ENCODE results near the gene PPP4C.

The PPP4C gene

DNA sequence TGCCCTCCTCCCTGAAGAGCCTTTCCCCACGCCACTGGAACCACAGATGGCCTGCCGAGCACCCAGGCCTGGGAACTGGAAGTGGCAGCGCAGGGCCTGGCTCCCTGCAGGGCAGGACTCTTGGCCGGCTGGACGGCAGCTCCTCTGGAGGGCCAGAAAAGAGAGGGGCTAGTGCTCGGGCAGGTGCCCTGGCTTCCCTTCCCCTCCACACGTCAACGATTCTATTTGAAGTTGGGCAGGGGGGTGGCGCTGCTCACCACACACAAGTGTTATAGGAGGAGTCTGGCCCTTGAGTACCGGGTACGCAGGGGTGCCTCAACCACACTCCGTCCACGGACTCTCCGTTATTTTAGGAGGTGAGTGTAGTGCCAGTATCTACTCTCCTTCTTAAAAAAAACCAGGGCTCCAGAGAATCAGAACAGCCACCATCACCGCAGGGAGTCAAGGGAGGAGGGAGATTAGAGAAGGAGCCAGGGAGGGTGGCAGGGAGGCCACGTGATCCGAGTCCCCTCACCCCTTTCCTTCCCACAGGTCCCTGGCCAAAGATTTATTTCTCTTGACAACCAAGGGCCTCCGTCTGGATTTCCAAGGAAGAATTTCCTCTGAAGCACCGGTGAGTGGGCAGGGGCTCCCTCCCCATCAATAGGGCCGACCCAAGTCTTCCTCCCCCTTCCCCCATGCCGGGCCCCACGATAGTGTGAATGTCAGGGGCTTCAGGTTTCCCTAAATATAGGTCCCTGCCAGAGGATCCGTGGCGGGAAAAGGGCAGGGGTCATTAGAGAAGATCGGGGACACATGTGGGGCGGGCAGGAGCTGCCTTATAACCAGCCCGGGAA is 11.7 kb upstream of the PPP4C start:
- ChIA-PET CTCF (interaction anchor here (0.9 to 3.2 kb wide), 8 partner anchors 9 to 373 kb away, joined by 3 to 21 read pairs (median 6); partner anchors contain the start of gene TBX6), POLR2A (interaction anchor here (1.5 kb wide), 1 partner anchor 121 kb away, joined by 4 read pairs; no protein-coding TSS in a partner anchor)
- TF ChIP-seq, protein P1, sequence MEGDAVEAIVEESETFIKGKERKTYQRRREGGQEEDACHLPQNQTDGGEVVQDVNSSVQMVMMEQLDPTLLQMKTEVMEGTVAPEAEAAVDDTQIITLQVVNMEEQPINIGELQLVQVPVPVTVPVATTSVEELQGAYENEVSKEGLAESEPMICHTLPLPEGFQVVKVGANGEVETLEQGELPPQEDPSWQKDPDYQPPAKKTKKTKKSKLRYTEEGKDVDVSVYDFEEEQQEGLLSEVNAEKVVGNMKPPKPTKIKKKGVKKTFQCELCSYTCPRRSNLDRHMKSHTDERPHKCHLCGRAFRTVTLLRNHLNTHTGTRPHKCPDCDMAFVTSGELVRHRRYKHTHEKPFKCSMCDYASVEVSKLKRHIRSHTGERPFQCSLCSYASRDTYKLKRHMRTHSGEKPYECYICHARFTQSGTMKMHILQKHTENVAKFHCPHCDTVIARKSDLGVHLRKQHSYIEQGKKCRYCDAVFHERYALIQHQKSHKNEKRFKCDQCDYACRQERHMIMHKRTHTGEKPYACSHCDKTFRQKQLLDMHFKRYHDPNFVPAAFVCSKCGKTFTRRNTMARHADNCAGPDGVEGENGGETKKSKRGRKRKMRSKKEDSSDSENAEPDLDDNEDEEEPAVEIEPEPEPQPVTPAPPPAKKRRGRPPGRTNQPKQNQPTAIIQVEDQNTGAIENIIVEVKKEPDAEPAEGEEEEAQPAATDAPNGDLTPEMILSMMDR (IDR thresholded peaks at IDR 0.05; ENCODE audit: control extremely low read depth, extremely low read depth, low read depth, missing control alignments): peak; percentile 48
- peak; percentile 85 for DNase-seq (ENCODE audit: extremely low spot score)

DNA sequence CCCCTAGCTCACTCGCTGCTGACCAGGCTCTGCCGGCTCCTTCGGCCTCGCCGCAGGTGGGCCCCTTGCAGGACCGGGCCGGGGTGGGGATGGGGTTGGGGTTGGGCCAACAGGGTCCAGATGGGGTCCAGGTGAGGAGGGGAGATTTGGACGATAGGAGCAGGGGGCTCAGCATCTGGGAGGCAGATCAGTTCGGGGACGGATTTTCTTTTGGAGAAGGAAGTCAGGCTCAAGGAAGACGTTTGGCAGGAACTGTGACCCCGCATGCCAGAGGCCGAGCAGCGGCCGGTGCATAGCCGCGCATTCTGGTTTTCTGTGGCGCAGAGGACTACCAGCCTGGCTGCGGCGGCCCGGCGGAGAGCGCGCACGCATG is 11.1 kb upstream of the PPP4C start:
- POLR2A ChIA-PET: interaction anchor here (1.3 to 1.5 kb wide), 4 partner anchors 11 to 121 kb away, joined by 3 to 13 read pairs (median 8); partner anchors contain the start of genes PPP4C and TBX6
- TF ChIP-seq, protein P1 (IDR thresholded peaks at IDR 0.05; ENCODE audit: control extremely low read depth, extremely low read depth, low read depth, missing control alignments): no peak
- CTCF ChIA-PET: interaction anchor here (1.2 to 3.2 kb wide), 4 partner anchors 10 to 27 kb away, joined by 3 to 21 read pairs (median 10); partner anchors contain the start of gene TBX6
- no peak for DNase-seq (ENCODE audit: extremely low spot score)

DNA sequence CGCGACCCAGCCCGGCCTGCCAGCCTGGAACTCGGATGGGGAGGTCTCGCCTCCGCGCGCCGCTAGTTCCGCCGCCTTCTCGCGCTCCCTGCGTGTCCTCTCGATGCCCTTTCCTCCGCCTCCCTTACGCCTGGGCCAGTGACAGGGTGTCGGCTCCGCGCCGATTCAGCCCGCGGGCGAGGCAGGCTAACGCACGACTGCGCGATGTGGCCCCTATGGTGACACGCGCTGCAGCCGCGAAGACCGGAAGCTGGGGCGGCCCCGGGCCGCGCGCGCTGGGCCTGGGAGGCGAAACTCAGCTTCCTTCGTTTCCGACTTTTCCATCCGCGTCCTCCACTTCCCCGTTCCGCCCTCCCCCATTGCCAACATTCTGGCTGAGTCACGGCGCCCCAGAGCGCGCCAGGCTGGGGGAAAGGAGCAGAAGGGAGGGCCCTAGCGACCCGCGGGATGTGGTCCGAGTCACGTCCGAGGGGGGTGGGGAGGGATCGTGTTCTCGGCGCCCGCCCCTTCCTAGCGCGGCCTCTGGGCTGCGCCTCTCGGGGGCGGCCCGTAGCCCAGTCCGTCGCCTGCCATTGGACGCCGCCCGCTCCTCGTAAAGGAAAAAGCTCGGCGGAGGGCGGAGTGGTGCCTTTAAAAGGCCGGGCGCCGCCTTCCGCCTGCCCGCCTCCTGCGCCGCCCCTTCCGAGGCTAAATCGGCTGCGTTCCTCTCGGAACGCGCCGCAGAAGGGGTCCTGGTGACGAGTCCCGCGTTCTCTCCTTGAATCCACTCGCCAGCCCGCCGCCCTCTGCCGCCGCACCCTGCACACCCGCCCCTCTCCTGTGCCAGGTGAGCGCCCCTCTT is 10.5 kb upstream of the PPP4C start, which contains the start of gene ALDOA:
Gene ALDOA (plus strand): TSS at position 659 of the 841 bp plus-strand sequence. CDS start 1,138 bp downstream, outside the sequence.
- ChIA-PET CTCF (interaction anchor here (0.9 to 3.2 kb wide), 6 partner anchors 9 to 28 kb away, joined by 3 to 21 read pairs (median 6); partner anchors contain the start of gene TBX6), POLR2A (interaction anchor here (0.6 to 1.7 kb wide), 12 partner anchors 8 to 404 kb away, joined by 3 to 13 read pairs (median 4); partner anchors contain the start of genes PPP4C and TBX6)
- DNase-seq (ENCODE audit: extremely low spot score): peak; percentile 97
- TF ChIP-seq, protein P1 (IDR thresholded peaks at IDR 0.05; ENCODE audit: control extremely low read depth, extremely low read depth, low read depth, missing control alignments): no peak

DNA sequence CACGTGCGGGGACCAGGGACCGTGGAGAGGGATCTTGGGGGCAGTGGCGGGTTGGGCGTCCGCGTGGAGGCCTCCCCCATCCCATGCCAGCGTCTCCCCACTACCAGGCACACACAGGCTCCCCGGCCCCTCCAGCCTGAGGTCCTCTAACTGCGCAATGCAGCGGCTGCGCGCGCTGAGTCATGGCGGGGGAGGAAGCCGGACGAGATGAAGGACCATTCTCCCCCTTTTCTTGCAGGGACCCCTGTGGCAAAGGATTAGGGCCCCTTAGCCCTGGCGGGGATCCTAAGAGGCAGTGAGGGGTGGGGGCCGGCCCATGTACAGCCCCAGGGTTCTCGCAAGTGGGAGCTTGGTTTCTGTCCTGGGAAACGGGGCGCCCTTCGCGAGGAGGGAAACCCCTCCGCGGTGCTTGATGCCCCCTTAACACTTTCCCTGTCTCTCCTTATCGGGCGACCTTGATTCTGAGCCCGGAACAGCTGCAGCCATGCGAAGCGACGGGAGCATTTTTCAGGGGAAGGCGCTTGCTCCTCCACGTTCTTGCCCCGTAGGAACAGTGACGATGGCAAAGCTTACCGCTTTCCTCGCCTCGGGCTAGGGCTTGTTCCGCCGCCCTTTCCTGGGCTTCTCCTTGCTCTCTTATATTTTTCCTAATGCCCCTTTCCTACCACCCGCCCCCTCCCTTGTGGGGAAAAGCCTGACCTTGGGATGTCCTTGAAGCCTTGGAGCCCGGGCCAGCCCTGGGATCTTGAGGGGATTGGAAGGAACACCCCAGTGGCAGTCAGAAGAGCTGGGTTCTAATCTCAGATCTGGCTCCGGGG is 9.6 kb upstream of the PPP4C start:
- no peak for DNase-seq (ENCODE audit: extremely low spot score)
- TF ChIP-seq, protein P1 (IDR thresholded peaks at IDR 0.05; ENCODE audit: control extremely low read depth, extremely low read depth, low read depth, missing control alignments): no peak
- POLR2A ChIA-PET: interaction anchor here (0.5 to 1.7 kb wide), 12 partner anchors 9 to 489 kb away, joined by 3 to 13 read pairs (median 4); partner anchors contain the start of genes PPP4C and TBX6
- CTCF ChIA-PET: interaction anchor here (0.8 to 3.2 kb wide), 6 partner anchors 9 to 27 kb away, joined by 3 to 21 read pairs (median 6); partner anchors contain the start of gene TBX6

DNA sequence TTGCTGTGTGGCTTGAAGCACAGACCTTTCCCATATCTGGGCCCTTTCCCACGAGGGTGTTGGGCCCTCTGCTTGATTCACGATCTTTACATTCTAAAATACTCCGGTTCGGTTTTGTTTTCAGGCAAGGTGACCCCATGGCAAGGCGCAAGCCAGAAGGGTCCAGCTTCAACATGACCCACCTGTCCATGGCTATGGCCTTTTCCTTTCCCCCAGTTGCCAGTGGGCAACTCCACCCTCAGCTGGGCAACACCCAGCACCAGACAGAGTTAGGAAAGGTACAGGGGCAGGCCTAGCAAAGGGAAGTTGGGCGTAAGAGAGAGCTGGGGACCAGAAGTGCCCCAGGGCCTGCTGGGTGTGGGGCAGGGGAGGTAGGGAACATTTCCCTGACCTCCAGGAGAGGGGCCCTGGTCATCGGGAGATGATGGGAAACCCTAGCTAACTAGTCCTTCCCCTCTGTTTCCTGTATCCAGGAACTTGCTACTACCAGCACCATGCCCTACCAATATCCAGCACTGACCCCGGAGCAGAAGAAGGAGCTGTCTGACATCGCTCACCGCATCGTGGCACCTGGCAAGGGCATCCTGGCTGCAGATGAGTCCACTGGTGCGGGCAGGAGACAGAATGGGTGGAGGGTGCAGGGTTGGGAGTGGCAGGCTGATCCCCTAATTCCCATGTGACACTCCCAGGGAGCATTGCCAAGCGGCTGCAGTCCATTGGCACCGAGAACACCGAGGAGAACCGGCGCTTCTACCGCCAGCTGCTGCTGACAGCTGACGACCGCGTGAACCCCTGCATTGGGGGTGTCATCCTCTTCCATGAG is 8.8 kb upstream of the PPP4C start:
- CTCF ChIA-PET: interaction anchor here (0.8 to 3.2 kb wide), 3 partner anchors 9 to 25 kb away, joined by 3 to 21 read pairs (median 7); partner anchors contain the start of genes PPP4C and TBX6

More for the DNA sequence above, 8.8 kb upstream of the PPP4C start:
- no peak for DNase-seq (ENCODE audit: extremely low spot score)
- TF ChIP-seq, protein P1 (IDR thresholded peaks at IDR 0.05; ENCODE audit: control extremely low read depth, extremely low read depth, low read depth, missing control alignments): no peak
- POLR2A ChIA-PET: interaction anchor here (0.5 to 1.7 kb wide), 4 partner anchors 13 to 490 kb away, joined by 3 to 5 read pairs (median 4); no protein-coding TSS in a partner anchor
